Heart left ventricle (tissue), 13 donors: Measurements from ENCODE around the gene FOXF2.

Experiments used
- POLR2A ChIP-seq, 2 donors: fragments of 450-650 bp; IDR thresholded peaks; one replicate each; pipeline ENCODE4 v1.6.1; 2017; ENCODE audit warnings: antibody characterized with exemption in 2 of 2, mild to moderate bottlenecking in 2 of 2, moderate library complexity in 2 of 2
- TF ChIP-seq, protein P1 (sequence below), 12 donors: fragments of 200-600 bp; sonication (generic) in 4 of 12; IDR thresholded peaks; one replicate each; pipeline versions ENCODE4 v1.5.0 to v1.8.0; 2018 to 2022; ENCODE audit warnings: antibody characterized with exemption in 12 of 12, mild to moderate bottlenecking in 5 of 12
- donor health status: ischemic (EF 13 %, LVEDD 7.1; RV severe dilation, severe dysfunction).
- donor health status: DM: no; HTN: yes; CAD: no.
- donor health status: DM: no; HTN: no; CAD: no.
- donor health status: ischemic (EF 25% LVEDD 6.9; RV normal size, moderate dysfunction).
- donor health status: ischemic (EF 25% LVEDD 5.7; RV mildly dilated, moderate dysfunction).
- donor health status: ischemic (EF 35%, LVEDD 5.7; RV mildly dilated, moderate dysfunction).
- donor health status: nonischemic (EF 11% LVEDD 7.7; RV severe dilation, severe dysfunction).
- donor health status: DM: yes; HTN: yes; CAD: no.
- donor health status: PGD.
- donor health status: ischemic (EF 29% LVEDD 5.4; RV normal size, mild dysfunction).
- donor health status: nonischemic (EF 23%, LVEDD 6.1; RV moderate dilation, normal function).

DNA sequence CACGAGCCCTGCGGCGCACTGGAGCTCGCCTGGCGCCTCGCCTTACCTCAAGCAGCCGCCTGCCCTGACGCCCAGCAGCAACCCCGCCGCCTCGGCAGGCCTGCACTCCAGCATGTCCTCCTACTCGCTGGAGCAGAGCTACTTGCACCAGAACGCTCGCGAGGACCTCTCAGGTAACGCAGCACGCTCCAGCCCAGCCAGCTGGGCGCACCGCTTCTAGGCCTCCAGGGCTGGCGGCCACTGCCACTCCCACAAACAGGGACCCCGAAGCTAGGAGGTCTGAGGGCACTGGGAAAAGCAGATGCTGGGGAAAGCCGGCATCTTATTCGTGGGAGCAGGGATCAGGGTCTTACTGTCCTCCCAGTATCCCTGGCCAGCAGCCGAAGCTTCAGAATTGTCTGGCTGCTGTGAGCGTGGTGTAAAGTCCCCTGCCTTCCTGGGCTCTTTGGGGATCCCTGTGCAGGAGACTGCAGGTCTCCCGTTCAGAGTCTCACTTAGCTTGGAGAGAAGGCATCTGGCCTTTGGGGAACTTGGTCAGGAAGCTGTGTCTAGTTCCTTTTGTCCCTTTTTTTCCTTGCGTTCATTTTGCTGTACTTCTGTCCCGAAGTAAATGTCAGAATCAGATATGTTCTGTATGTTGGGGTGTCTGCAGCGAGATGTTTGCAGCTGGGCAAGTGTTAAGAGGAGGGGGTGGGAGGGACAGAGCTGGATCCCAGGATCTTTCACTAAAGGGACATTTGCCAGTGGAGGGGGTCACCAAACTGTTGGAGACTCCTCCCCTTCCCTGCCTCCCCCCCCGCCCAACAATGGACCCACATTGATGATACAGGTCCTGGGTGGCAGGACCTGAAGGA lies 1.8 kb downstream of the FOXF2 start:
- TF ChIP-seq, protein P1, sequence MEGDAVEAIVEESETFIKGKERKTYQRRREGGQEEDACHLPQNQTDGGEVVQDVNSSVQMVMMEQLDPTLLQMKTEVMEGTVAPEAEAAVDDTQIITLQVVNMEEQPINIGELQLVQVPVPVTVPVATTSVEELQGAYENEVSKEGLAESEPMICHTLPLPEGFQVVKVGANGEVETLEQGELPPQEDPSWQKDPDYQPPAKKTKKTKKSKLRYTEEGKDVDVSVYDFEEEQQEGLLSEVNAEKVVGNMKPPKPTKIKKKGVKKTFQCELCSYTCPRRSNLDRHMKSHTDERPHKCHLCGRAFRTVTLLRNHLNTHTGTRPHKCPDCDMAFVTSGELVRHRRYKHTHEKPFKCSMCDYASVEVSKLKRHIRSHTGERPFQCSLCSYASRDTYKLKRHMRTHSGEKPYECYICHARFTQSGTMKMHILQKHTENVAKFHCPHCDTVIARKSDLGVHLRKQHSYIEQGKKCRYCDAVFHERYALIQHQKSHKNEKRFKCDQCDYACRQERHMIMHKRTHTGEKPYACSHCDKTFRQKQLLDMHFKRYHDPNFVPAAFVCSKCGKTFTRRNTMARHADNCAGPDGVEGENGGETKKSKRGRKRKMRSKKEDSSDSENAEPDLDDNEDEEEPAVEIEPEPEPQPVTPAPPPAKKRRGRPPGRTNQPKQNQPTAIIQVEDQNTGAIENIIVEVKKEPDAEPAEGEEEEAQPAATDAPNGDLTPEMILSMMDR (IDR thresholded peaks at IDR 0.05): no peak
- no peak for TF ChIP-seq POLR2A (IDR thresholded peaks at IDR 0.05)
